ENCODE data around the gene IER5.

GRCh38 chr1:181044449-181044966 is 44.0 kb upstream of the IER5 start:
- TF ChIP-seq EZH2phosphoT487 (IDR thresholded peaks at IDR 0.05; ENCODE audit: insufficient read depth, low read depth): no peak
- no peak for TF ChIP-seq EZH2 (IDR thresholded peaks at IDR 0.05; ENCODE audit: insufficient read depth, poor library complexity, severe bottlenecking)
